Embryonic facial prominence (tissue), 1 donor: ENCODE measurements around the gene KHDC3L.

Experiments used
- DNase-seq: peaks from one replicate; pipeline ENCODE4 v3.0.0-alpha.2; 2016; ENCODE audit errors: extremely low spot score

Gene KHDC3L, protein sequence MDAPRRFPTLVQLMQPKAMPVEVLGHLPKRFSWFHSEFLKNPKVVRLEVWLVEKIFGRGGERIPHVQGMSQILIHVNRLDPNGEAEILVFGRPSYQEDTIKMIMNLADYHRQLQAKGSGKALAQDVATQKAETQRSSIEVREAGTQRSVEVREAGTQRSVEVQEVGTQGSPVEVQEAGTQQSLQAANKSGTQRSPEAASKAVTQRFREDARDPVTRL

DNA sequence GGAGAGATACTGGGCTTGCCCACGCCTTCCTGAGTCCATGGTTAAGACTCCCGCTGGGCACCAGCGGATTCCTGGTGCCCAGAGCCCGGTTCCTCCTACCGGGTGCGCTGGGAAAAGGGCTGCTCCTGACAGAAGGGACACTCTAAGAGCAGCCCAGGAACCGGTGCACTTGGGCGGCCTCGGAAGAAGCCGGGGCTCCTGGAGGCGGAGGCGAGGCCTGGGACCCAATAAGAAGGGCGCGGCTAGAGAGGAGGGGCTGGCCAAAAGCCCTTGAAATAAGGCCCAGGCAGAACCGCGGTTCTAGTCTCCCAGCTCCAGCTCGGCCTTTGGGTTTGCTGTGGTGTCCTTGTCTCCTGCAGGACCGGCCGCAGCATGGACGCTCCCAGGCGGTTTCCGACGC is at the start of gene KHDC3L:
Gene KHDC3L, plus strand, starts transcription at position 301 of the 400 bp plus-strand sequence. Its CDS starts 72 bp downstream, at position 373.
- no peak for DNase-seq

GRCh38 chr6:73314577-73315492 is 47.6 kb upstream of the KHDC3L start:
- DNase-seq = no peak

GRCh38 chr6:73323323-73323722 is 39.1 kb upstream of the KHDC3L start:
- DNase-seq = no peak

DNA sequence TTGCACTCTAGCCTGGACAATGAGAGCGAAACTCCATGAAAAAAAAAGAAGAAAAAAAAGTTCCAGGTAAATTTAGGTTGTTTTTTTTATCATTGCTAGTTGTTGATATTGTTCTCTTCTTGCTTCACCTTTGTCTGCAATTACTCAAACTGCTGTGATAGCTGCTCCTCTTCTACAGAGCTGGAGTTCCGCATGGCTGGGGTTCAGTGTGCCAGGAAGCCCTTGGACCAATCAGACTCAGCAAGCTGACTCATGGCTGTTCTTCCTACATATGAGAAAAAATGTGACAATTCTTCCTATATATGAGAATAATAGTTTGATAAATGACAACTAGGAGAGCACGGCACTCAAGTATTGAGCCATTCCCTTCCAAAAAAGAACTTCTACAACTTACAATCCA is 36.8 kb upstream of the KHDC3L start:
- DNase-seq = no peak

GRCh38 chr6:73328790-73329189 is 33.7 kb upstream of the KHDC3L start:
- no peak for DNase-seq

GRCh38 chr6:73329201-73329600 is 33.3 kb upstream of the KHDC3L start:
- no peak for DNase-seq

GRCh38 chr6:73339340-73339739 is 23.1 kb upstream of the KHDC3L start:
- DNase-seq = no peak

- no peak for DNase-seq
Observed at GRCh38 chr6:73340048-73340447, 22.4 kb upstream of the KHDC3L start.

GRCh38 chr6:73341335-73341734 is 21.1 kb upstream of the KHDC3L start:
- no peak for DNase-seq

- no peak for DNase-seq
Observed at GRCh38 chr6:73342174-73342573, 20.3 kb upstream of the KHDC3L start.

DNA sequence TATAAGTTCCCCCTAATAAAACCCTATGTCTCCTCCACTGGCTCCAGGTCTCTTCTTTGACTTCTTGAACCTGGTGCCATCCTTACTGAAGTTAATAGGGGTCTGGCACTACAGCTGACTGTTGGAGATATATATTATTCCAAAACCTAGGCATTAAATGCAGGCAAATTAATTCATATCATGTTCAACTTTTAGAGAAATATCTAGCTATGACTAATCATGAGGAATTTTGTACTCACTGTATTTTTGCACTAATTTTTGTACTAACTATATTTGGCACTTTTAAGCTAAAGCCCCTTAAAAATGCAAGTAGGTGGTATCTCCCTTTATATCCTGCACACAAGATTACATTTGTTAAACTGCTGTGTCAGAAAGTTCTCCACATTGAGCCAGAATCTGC is 19.3 kb upstream of the KHDC3L start:
- DNase-seq = no peak

GRCh38 chr6:73348550-73349204 is 13.8 kb upstream of the KHDC3L start:
- no peak for DNase-seq

DNA sequence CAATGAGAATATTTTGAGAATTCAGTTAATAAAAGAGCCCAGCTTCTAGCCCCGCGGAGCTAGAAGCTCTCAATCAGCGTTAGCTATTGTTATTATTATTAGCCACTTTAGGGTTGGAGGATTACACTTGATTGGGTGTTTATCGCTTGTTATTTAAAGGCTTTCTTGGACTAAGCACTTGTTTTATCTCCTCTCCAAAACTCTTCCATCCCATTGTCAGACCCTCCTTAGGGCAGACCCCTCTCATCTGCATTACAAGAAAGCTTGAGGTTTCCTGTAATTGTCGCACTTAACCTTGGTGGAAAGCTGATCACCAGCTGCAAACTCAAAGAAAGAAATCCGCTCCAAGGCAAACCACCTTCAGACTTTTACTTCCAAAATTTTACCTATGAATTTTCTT is 13.1 kb upstream of the KHDC3L start:
- DNase-seq = no peak

- DNase-seq = no peak
Observed at GRCh38 chr6:73353636-73354593, 8.5 kb upstream of the KHDC3L start, which contains the start of gene DPPA5. DPPA5 (minus strand) TSS chr6:73354276; CDS start chr6:73354225, 51 bp downstream.

DNA sequence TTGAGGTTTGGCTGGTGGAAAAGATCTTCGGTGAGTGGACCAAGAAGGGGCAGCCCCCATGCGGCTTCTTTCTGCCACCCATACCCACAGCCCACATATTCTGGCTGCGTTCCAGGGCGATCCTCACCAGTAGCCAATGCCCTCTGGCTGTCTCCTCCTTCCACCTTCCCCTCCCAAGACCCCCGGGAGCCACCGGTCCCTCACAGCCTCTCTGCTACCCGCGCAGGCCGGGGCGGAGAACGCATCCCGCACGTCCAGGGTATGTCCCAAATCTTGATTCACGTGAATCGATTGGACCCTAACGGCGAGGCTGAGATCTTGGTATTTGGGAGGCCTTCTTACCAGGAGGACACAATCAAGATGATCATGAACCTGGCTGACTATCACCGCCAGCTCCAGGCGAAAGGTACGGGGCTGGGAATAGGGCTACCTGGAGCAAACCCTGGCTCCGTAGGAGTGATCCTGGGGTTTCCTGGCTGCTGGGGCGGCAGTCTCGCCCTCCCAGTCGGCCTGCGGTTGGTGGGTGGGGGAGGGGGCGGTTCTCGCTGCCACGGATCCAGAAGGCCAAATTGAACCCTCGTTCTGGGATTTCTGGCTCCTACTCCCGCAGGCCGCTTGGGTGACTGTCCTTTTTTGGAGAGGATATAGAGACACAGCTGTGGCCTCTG is 545 bp downstream of the KHDC3L start:
- no peak for DNase-seq

DNA sequence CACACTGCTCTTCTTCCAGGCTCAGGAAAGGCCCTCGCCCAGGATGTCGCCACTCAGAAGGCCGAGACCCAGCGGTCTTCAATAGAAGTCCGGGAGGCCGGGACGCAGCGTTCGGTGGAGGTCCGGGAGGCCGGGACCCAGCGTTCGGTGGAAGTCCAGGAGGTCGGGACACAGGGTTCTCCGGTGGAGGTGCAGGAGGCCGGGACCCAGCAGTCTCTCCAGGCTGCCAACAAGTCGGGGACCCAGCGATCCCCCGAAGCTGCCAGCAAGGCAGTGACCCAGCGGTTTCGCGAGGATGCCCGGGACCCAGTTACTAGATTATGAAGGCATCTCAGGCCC is 1.0 kb downstream of the KHDC3L start:
- DNase-seq = no peak

GRCh38 chr6:73364121-73364520 is 1.7 kb downstream of the KHDC3L start:
- DNase-seq = no peak

GRCh38 chr6:73364549-73364948 is 2.1 kb downstream of the KHDC3L start:
- no peak for DNase-seq

DNA sequence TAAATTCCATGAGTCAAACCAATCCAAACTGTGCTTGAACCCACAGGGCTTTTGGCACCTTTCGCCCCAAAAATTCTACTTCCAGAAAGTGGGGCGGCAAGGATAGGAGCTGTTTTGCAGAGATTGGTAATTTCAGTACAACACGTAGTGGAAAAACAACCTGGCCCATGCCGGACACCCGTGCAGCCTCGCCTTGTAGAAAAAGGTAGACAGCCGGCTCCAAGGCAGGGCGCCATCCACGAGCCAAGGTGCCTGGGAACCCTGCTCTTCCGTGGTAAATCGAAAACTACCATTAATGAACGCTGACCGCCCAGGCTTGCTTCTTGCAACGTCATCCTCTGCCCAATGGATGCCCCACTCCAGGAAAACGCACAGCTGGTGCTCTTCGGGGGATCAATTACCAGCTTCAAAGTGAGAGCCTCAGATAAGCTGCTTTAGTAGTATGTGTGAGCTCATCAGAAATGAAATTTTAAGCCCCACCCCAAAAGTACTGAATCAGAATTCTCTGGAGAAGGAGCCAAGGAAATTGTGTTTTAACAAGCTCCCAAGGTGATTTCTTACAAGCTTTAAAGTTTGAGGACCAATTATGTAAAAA is 5.4 kb downstream of the KHDC3L start:
- DNase-seq = no peak

- DNase-seq = no peak
Observed at GRCh38 chr6:73368675-73369074, 6.2 kb downstream of the KHDC3L start.

DNA sequence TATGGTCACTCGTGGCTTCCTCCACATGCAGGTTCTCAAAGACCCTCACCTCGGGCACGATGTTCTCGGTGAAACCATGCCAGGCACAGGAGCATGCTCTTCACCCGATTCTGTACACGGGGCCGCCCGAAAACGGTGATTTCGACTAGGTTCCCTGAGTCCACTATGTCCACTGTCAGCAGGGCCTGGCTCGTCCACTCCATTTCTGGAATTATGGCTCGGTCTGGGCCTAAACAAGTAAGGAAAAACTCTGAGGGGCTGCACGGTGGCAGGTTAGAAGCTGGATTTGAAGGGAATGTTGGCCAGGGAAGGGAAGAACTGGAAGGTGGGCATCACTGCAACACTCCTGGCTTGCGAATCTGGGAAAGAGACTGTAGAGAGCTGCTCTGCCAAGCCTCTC is 6.7 kb downstream of the KHDC3L start:
- DNase-seq = no peak
